GM21367 (cell line): ENCODE results near the gene VSTM2L.
"Not testable (repeated sequence)": the region's sequence is repeated elsewhere in the genome, so short reads cannot be mapped to it uniquely, and the experiment has no call there.

ENCODE experiments used
- ATAC-seq: cut with Tn5 transposase; IDR thresholded peaks from one replicate; pipeline ENCODE4 v1.9.1; 2021; ENCODE audit not compliant: unreplicated experiment

Gene VSTM2L

GRCh38 chr20:37902504-37903313 lies at the start of gene VSTM2L:
Gene VSTM2L (plus strand): TSS chr20:37903127. CDS start chr20:37903351, 224 bp downstream.
- ATAC-seq: no peak

GRCh38 chr20:37853823-37854375 lies 49.0 kb upstream of the VSTM2L start:
- no peak for ATAC-seq

- ATAC-seq: not testable (repeated sequence)
Observed at GRCh38 chr20:37856034-37856433, 46.9 kb upstream of the VSTM2L start.

GRCh38 chr20:37856932-37857660 lies 45.8 kb upstream of the VSTM2L start:
- no peak for ATAC-seq

GRCh38 chr20:37859406-37860171 lies 43.3 kb upstream of the VSTM2L start:
- ATAC-seq: no peak

GRCh38 chr20:37863289-37863688 lies 39.6 kb upstream of the VSTM2L start:
- ATAC-seq: no peak

GRCh38 chr20:37864298-37864697 lies 38.6 kb upstream of the VSTM2L start:
- ATAC-seq: no peak

- no peak for ATAC-seq
Observed at GRCh38 chr20:37866051-37866450, 36.9 kb upstream of the VSTM2L start.

GRCh38 chr20:37867289-37868195 lies 35.4 kb upstream of the VSTM2L start:
- ATAC-seq: no peak

GRCh38 chr20:37868851-37869333 lies 34.0 kb upstream of the VSTM2L start:
- no peak for ATAC-seq

GRCh38 chr20:37869334-37869861 lies 33.5 kb upstream of the VSTM2L start:
- ATAC-seq: no peak

- ATAC-seq: no peak
Observed at GRCh38 chr20:37870294-37870693, 32.6 kb upstream of the VSTM2L start.

- ATAC-seq: no peak
Observed at GRCh38 chr20:37871751-37872150, 31.2 kb upstream of the VSTM2L start.

GRCh38 chr20:37872161-37872560 lies 30.8 kb upstream of the VSTM2L start:
- no peak for ATAC-seq

- ATAC-seq: no peak
Observed at GRCh38 chr20:37873884-37874283, 29.0 kb upstream of the VSTM2L start.

GRCh38 chr20:37875460-37876175 lies 27.3 kb upstream of the VSTM2L start:
- ATAC-seq: no peak

- no peak for ATAC-seq
Observed at GRCh38 chr20:37876863-37877262, 26.1 kb upstream of the VSTM2L start.

GRCh38 chr20:37877832-37878772 lies 24.8 kb upstream of the VSTM2L start:
- ATAC-seq: no peak
